Measurements from ENCODE around the gene SCCPDH. TPM values are rescaled to one million over a fixed set of nuclear protein-coding genes. Genes with fewer than 3 reads are reported as not detected.

SCCPDH gene, protein sequence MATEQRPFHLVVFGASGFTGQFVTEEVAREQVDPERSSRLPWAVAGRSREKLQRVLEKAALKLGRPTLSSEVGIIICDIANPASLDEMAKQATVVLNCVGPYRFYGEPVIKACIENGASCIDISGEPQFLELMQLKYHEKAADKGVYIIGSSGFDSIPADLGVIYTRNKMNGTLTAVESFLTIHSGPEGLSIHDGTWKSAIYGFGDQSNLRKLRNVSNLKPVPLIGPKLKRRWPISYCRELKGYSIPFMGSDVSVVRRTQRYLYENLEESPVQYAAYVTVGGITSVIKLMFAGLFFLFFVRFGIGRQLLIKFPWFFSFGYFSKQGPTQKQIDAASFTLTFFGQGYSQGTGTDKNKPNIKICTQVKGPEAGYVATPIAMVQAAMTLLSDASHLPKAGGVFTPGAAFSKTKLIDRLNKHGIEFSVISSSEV
- total RNA-seq (2014; rRNA removed; shearing (Covaris generic)), result 25.7 and 26.4 TPM in 2 replicates

DNA sequence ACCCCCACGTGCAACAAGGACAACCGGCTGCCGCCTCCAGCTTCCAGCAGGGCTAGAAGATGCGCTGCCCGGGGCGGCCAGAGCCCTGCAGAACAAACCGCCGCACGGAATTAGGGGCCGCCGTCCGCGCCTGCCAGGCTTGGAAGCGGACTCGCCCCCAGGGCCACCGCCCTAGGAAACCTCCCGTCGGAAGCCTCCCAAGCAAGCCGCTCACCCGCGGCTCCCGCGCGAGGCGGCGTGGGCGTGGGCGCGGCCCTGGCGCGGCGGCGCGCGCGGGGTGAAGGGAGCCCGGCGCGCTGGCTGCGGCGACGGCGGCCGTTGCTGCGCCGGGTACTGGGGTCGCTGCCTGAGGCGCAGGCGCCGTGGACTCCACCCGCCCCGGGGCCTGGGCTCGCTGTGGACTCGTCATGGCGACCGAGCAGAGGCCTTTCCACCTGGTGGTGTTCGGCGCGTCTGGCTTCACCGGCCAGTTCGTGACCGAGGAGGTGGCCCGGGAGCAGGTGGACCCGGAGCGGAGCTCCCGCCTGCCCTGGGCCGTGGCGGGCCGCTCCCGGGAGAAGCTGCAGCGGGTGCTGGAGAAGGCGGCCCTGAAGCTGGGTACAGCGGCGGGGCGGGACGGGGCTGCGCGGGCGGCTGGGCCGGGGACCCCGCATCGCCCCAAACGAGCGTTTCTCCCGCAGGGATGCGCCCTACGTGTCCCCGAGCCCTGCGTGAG lies at the start of gene SCCPDH:
Gene SCCPDH, plus strand, starts transcription at position 394 of the 715 bp plus-strand sequence. Its CDS starts 14 bp downstream, at position 408.
- Histone ChIP-seq H3K9me3 (replicated peaks) (peaks cover 8% of the 10 kb centered on the region), H3K27ac (peak within 1 kb of the TSS; percentile 64), H3K36me3 (peaks cover 6% of the 10 kb centered on the region; the same call in 1 of the 2 replicates), H3K27me3 (no peaks in the 10 kb centered on the region), H3K4me3 (peak within 1 kb of the TSS; percentile 87), H3K4me1 (no peaks in the 10 kb centered on the region)
- DNase-seq, result peak; percentile 71 to 72

DNA sequence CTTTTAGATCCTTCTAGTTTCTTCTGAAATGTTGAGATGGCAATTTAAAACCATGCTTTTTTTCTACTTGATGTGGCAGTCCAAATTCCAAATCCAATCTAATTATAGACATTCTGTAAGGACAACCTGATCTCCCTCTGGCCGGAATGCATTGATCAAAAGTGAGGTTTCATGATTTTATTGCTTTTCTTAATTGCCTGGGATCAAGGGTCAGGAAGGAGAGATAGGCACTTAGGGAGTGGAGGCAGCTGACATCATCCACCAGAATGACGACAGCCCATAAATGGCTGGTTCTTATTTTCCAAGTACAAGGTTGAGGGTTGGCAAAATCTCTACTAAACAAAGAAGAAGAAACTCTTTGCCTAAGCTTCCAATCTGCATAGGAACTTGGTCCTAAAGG lies 46.4 kb upstream of the SCCPDH start:
- H3K9me3 ChIP-seq (replicated peaks), result no peaks in the 10 kb centered on the region
- peaks cover 19% of the 10 kb centered on the region for H3K4me1 ChIP-seq
- peak in 1 of 2 experiments; percentile 41 for DNase-seq
- H3K4me3 ChIP-seq, result no peak overlapping the region
- no peaks in the 10 kb centered on the region for H3K36me3 ChIP-seq
- no peaks in the 10 kb centered on the region for H3K27me3 ChIP-seq
- no peak overlapping the region for H3K27ac ChIP-seq

DNA sequence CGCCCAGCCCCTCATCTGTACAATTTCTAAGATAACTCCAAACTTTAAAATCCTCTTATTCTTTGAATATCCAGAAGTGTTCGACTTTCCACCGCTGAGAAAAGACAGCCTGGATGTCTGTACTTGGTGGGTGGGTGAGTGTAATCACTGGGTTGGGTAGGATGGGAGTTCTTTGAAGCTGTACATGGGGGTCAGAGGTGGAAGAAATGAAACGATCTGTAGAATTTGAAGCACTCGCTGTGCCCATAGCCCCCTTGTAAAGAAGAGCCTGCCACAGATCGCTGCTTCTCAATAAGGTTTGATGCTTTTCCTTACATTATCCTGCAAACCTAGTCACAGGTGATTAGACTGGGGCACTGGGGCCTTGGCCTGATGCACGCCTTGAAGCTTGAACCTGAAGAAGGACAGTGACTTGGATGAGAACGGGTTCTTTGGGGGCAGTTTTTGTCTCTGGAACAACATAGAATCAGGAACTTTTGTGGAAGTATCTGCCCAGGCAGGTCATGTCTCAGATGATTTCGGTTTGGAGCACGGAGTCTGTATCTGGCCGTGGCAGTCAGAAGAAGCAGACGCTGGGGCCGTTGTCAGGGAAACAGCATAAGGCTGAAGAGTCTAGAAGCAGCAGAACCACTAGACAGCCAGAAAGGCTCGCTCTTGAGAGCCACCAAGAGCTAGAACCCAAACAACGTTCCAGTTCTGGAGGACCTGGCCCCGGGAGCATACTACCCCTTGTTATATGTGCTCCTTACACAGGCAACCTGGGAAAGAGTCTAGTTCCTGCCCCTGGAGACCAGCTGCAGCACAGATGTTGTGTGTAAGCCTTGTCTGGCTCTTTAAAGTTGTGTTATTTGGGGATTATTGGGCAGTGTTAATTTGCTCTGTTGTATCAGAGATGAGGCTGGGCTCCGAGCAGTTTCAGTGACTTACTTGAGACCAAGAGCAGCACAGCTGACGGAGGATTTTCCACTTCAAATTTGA lies 45.1 kb upstream of the SCCPDH start:
- Histone ChIP-seq H3K4me1 (peaks cover 19% of the 10 kb centered on the region), H3K4me3 (peak overlapping the region; percentile 56; the same call in 1 of the 2 replicates), H3K9me3 (replicated peaks) (no peaks in the 10 kb centered on the region), H3K36me3 (no peaks in the 10 kb centered on the region), H3K27me3 (no peaks in the 10 kb centered on the region), H3K27ac (peak overlapping the region; percentile 86)
- no peak for DNase-seq

DNA sequence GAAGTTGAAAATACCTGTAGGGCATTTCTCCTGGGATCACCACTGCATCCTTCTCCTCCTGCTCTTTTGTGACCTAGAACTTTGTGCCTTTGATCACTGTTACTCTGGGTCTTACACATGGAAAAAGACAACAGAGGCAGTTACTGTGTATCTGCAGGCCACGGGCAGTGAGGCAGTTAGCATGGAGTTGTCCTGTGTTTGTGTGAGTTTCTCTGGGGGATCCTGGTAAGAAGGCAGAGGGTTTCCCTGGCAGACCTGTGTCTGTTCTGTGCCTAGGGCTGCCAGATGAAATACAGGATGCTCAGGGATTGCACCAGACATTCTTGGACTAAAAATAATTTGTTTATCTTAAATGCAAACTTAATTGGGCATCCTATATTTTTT lies 44.4 kb upstream of the SCCPDH start:
- DNase-seq, result peak in 1 of 2 experiments; percentile 40
- H3K4me3 ChIP-seq, result peak overlapping the region; percentile 56
- no peaks in the 10 kb centered on the region for H3K27me3 ChIP-seq
- peak overlapping the region; percentile 86 for H3K27ac ChIP-seq
- H3K9me3 ChIP-seq (replicated peaks), result no peaks in the 10 kb centered on the region
- peaks cover 19% of the 10 kb centered on the region for H3K4me1 ChIP-seq
- H3K36me3 ChIP-seq, result no peaks in the 10 kb centered on the region

GRCh38 chr1:246680190-246680589 lies 44.0 kb upstream of the SCCPDH start:
- H3K9me3 ChIP-seq (replicated peaks), result no peaks in the 10 kb centered on the region

GRCh38 chr1:246680696-246681130 lies 43.5 kb upstream of the SCCPDH start:
- Histone ChIP-seq H3K4me3 (peak overlapping the region; percentile 56), H3K27me3 (no peaks in the 10 kb centered on the region), H3K27ac (peak overlapping the region; percentile 86), H3K4me1 (peaks cover 19% of the 10 kb centered on the region), H3K36me3 (no peaks in the 10 kb centered on the region), H3K9me3 (replicated peaks) (no peaks in the 10 kb centered on the region)
- peak; percentile 88 to 89 for DNase-seq

More at GRCh38 chr1:246680190-246680589, 44.0 kb upstream of the SCCPDH start:
- DNase-seq, result peak in 1 of 2 experiments; percentile 30
- Histone ChIP-seq H3K4me3 (peak overlapping the region; percentile 56), H3K27ac (peak overlapping the region; percentile 86), H3K4me1 (peaks cover 19% of the 10 kb centered on the region), H3K27me3 (no peaks in the 10 kb centered on the region), H3K36me3 (no peaks in the 10 kb centered on the region)

DNA sequence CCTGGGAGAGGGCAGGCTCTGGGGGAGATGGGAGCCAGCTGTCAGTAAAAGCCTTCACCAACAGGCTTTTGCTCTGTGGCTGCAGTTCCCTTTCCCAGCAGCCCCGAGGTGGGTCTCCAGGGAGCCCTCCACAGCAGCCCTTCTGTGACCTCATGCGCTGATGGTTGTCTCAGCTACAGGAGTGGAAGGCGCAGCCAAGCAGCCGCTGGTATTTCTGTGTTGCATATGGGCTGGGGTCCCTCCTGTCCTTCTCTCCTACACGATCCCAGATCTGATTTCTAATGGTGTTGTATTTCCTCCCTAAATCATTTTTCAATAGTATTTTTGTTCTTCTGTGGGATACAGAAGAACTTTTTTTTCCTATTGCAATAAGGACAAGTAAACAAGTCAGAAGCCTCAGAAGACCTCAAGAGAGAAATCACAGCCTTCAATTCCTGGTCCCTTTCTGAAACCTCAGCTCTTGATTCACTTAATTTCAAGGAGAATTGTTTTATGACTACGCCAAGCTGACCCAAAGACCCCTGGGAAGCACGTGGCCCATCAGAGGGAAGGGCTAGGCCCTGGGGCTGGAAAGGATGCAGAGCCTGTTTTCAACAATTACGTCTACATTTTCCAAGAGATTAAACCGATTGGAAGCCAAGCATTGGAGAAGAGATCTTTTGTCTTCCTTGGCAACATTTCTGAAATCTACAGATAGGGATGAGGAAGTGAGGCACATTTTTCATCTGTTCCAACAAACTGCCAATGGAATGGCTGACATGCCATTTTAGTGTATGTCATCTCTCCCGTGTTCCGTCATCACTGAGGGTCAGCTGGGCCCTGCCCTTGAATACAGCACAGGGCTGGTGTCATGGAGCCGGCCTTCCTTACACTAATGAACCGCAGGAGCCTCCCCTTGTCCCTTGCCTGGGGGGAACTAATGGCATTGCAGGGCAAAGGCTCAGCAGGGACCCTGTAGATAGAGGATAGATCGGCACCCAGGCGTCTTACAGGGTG lies 42.0 kb upstream of the SCCPDH start:
- peaks cover 19% of the 10 kb centered on the region for H3K4me1 ChIP-seq
- H3K27ac ChIP-seq, result peak overlapping the region; percentile 86
- H3K27me3 ChIP-seq, result no peaks in the 10 kb centered on the region
- H3K9me3 ChIP-seq (replicated peaks), result no peaks in the 10 kb centered on the region
- no peaks in the 10 kb centered on the region for H3K36me3 ChIP-seq
- 0 out of 2 replicates have a peak overlapping the region, but pooled peaks have one; percentile 6 for H3K4me3 ChIP-seq
- DNase-seq, result peak; percentile 84 to 85

DNA sequence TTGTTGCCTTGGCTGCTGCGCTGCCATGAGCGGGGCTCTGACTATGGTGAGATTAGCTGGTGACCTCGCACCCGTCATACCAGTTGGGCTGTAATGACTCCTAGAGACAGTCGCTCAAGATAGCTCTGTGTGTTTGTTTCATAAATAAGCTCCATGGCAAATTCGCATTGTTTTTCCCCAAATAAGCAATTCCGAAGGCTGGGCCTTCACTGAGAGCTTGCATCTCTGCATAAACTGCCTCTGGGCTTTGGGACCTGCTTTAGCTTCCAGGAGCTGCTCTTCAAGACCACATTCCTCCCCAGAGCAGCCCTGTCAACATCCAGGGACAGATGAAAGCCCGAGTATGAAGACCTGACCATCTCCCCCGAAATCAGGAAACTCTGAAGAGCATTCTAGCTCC lies 40.7 kb upstream of the SCCPDH start:
- Histone ChIP-seq H3K27ac (no peak overlapping the region), H3K4me1 (peaks cover 19% of the 10 kb centered on the region), H3K9me3 (replicated peaks) (no peaks in the 10 kb centered on the region), H3K27me3 (no peaks in the 10 kb centered on the region), H3K4me3 (no peak overlapping the region), H3K36me3 (no peaks in the 10 kb centered on the region)
- no peak for DNase-seq

GRCh38 chr1:246687002-246687401 lies 37.2 kb upstream of the SCCPDH start:
- Histone ChIP-seq H3K4me3 (no peak overlapping the region), H3K27me3 (no peaks in the 10 kb centered on the region), H3K4me1 (peaks cover 6% of the 10 kb centered on the region), H3K27ac (no peak overlapping the region), H3K9me3 (replicated peaks) (no peaks in the 10 kb centered on the region), H3K36me3 (no peaks in the 10 kb centered on the region)
- no peak for DNase-seq

DNA sequence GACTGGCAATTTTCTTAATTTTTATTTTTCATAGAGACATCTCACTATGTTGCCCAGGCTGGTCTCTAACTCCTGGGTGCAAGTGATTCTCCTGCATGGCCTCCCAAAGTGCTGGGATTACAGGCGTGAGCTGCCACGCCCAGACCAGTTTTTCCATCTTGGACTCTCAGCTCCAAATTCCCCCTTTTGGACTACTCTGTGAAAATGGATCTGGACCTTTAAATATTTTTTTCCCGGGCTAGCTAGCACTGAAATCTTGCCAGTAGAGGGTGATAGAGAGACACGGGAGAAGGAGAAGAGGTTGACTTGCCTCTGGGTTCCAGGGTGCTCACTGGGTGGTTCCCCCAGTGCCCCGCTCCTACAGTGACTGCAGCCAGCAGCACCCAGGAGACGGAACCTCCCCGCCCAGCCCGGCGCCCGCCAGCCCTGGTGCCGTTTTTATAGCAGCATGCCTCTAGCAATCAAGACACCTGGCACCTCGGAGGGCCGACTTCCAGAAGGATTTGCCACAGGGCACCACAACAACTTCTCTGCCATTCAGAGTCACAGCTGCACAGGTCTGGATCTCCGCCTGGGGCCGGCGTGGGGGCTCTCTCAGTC lies 34.7 kb upstream of the SCCPDH start:
- Histone ChIP-seq H3K27ac (no peak overlapping the region), H3K4me3 (peak overlapping the region; percentile 58), H3K36me3 (no peaks in the 10 kb centered on the region), H3K4me1 (no peaks in the 10 kb centered on the region), H3K9me3 (replicated peaks) (no peaks in the 10 kb centered on the region), H3K27me3 (no peaks in the 10 kb centered on the region)
- DNase-seq, result peak; percentile 76 to 89

DNA sequence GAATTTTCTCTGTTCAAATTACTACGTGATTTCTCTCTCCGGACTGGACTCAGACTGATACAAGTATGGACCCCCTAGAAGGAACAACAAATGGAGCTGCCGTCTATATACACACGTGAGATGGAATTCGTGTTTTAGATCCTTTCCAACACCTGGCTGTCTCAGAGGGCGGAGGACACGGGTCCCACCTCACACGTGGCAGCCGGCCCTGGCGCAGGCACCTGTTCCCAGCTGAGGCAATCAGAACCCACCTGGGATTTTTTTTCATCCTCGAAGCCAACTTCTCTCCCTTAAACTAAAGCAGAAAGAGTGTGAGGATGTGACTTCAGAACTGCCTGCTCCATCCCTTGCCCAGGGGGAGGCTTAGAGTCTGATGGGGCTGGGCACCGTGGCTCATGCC lies 34.1 kb upstream of the SCCPDH start:
- peak overlapping the region; percentile 58 for H3K4me3 ChIP-seq

GRCh38 chr1:246691622-246692495 lies 32.4 kb upstream of the SCCPDH start:
- no peak for DNase-seq
- Histone ChIP-seq H3K27ac (no peak overlapping the region), H3K27me3 (no peaks in the 10 kb centered on the region), H3K4me3 (no peak overlapping the region), H3K4me1 (no peaks in the 10 kb centered on the region), H3K9me3 (replicated peaks) (no peaks in the 10 kb centered on the region), H3K36me3 (no peaks in the 10 kb centered on the region)

More for the DNA sequence above, 34.1 kb upstream of the SCCPDH start:
- no peaks in the 10 kb centered on the region for H3K27me3 ChIP-seq
- no peaks in the 10 kb centered on the region for H3K4me1 ChIP-seq
- no peaks in the 10 kb centered on the region for H3K36me3 ChIP-seq
- no peak for DNase-seq
- no peak overlapping the region for H3K27ac ChIP-seq
- H3K9me3 ChIP-seq (replicated peaks), result no peaks in the 10 kb centered on the region

Data from SJCRH30 (cell line).